Measurements from ENCODE around the gene ADORA1. TPM values are rescaled to one million over a fixed set of nuclear protein-coding genes. Genes with fewer than 3 reads are reported as not detected.

The ADORA1 gene
- polyA plus RNA-seq, 3 donors: 0.13 to 1.1 TPM; not detected in 1

- H3K9me3 Mint-ChIP-seq: no peaks in the 10 kb centered on the region
- no peak overlapping the region for H3K27ac Mint-ChIP-seq
- no peak for DNase-seq
- intact Hi-C loops (cut with micrococcal nuclease): no loop called here
- H3K9ac ChIP-seq (ENCODE audit: insufficient read depth, low read length, poor library complexity, severe bottlenecking): no peak overlapping the region
- H3K36me3 Mint-ChIP-seq: no peaks in the 10 kb centered on the region
- H3K4me3 Mint-ChIP-seq: no peak overlapping the region
- H3K4me1 Mint-ChIP-seq: peaks cover 27% of the 10 kb centered on the region
- no peaks in the 10 kb centered on the region for H3K79me2 ChIP-seq (ENCODE audit: insufficient read depth, low read length)
- H3K9me3 ChIP-seq (replicated peaks in 1 of 2; ENCODE audit: control insufficient read depth in 1 of 2, insufficient read depth in 1 of 2, low read length in 2 of 2): no peaks in the 10 kb centered on the region
- H3K27me3 Mint-ChIP-seq (ENCODE audit: low read depth in 3 of 3): peaks cover 3 to 11% (median 6%) of the 10 kb centered on the region in 3 donors
- H3K4me1 ChIP-seq (ENCODE audit: control insufficient read depth in 1 of 2, insufficient read depth in 2 of 2, low read length in 2 of 2): peaks cover 24% of the 10 kb centered on the region in 2 donors
- H3K27me3 ChIP-seq (ENCODE audit: control insufficient read depth in 2 of 2, insufficient read depth in 2 of 2, low read length in 2 of 2): no peaks in the 10 kb centered on the region
- H3K4me3 ChIP-seq (replicated peaks in 1 of 3; ENCODE audit: low read depth in 2 of 3, low read length in 3 of 3): no peak overlapping the region
- no peaks in the 10 kb centered on the region for H4K20me1 ChIP-seq (ENCODE audit: insufficient read depth, low read length)
- no peak overlapping the region for H3K4me2 ChIP-seq (replicated peaks; ENCODE audit: extremely low read depth, low read length, poor library complexity, severe bottlenecking)
- no peak for TF ChIP-seq CTCF (IDR thresholded peaks at IDR 0.05)
- no peak overlapping the region for H3K27ac ChIP-seq (ENCODE audit: low read depth in 1 of 2, low read length in 2 of 2)
- no peak overlapping the region for H2AFZ ChIP-seq (ENCODE audit: insufficient read depth, low read depth, low read length, poor library complexity, severe bottlenecking)
- no peaks in the 10 kb centered on the region for H3K36me3 ChIP-seq (replicated peaks in 1 of 2; ENCODE audit: control insufficient read depth in 1 of 2, insufficient read depth in 2 of 2, low read length in 2 of 2)
Observed at GRCh38 chr1:203210988-203211387, 83.5 kb downstream of the ADORA1 start.

- Mint-ChIP-seq H3K27me3 (ENCODE audit: low read depth in 3 of 3) (peaks cover 3 to 14% (median 12%) of the 10 kb centered on the region in 3 donors), H3K27ac (peak overlapping the region in 1 of 7 donors; percentile 63), H3K4me1 (peaks cover 26% of the 10 kb centered on the region), H3K36me3 (no peaks in the 10 kb centered on the region), H3K4me3 (no peak overlapping the region), H3K9me3 (no peaks in the 10 kb centered on the region)
- no peak overlapping the region for H3K9ac ChIP-seq (ENCODE audit: insufficient read depth, low read length, poor library complexity, severe bottlenecking)
- no peaks in the 10 kb centered on the region for H3K9me3 ChIP-seq (replicated peaks in 1 of 2; ENCODE audit: control insufficient read depth in 1 of 2, insufficient read depth in 1 of 2, low read length in 2 of 2)
- DNase-seq: no peak
- no peaks in the 10 kb centered on the region for H3K36me3 ChIP-seq (replicated peaks in 1 of 2; ENCODE audit: control insufficient read depth in 1 of 2, insufficient read depth in 2 of 2, low read length in 2 of 2)
- TF ChIP-seq CTCF (IDR thresholded peaks at IDR 0.05): no peak
- H3K4me3 ChIP-seq (replicated peaks in 1 of 3; ENCODE audit: low read depth in 2 of 3, low read length in 3 of 3): no peak overlapping the region
- H3K79me2 ChIP-seq (ENCODE audit: insufficient read depth, low read length): no peaks in the 10 kb centered on the region
- H3K4me2 ChIP-seq (replicated peaks; ENCODE audit: extremely low read depth, low read length, poor library complexity, severe bottlenecking): no peak overlapping the region
- intact Hi-C loops (cut with micrococcal nuclease): no loop called here
- no peaks in the 10 kb centered on the region for H3K27me3 ChIP-seq (ENCODE audit: control insufficient read depth in 2 of 2, insufficient read depth in 2 of 2, low read length in 2 of 2)
- no peaks in the 10 kb centered on the region for H4K20me1 ChIP-seq (ENCODE audit: insufficient read depth, low read length)
- peaks cover 19 to 26% of the 10 kb centered on the region in 2 donors for H3K4me1 ChIP-seq (ENCODE audit: control insufficient read depth in 1 of 2, insufficient read depth in 2 of 2, low read length in 2 of 2)
- H3K27ac ChIP-seq (ENCODE audit: low read depth in 1 of 2, low read length in 2 of 2): no peak overlapping the region
- no peak overlapping the region for H2AFZ ChIP-seq (ENCODE audit: insufficient read depth, low read depth, low read length, poor library complexity, severe bottlenecking)
- 100% methylated on average over 1 of the region's 3 CpGs for WGBS (ENCODE audit: insufficient coverage)
Observed at GRCh38 chr1:203211812-203212211, 84.3 kb downstream of the ADORA1 start.

Measured in CD14-positive monocyte (primary cell).